ENCODE measurements around the gene MID1.

The MID1 gene

DNA sequence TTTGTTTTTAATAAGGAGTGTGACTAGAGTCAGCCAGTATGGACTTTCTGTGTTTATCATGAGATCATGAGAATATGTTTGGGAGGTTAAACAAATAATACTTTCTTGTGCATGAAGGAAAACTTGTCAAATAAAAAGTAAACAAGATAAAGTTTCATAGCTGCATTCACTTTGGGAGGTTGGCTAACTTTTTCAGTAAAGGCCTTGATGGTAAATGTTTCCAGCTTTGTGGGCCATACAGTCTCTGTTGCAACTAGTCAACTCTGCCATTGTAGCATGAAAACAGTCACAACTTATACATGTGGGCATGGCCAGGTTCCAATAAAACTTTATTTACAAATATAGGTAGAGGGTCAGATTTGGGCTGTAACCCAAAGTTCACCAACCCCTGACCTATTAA, 150.4 kb downstream of the MID1 start:
- Histone ChIP-seq H3K27ac (ENCODE audit: low read depth, low read length) (no peak overlapping the region), H3K4me2 (ENCODE audit: low read depth, low read length, poor library complexity, severe bottlenecking) (no peak overlapping the region), H3K79me2 (ENCODE audit: insufficient read depth, low read length) (no peaks in the 10 kb centered on the region), H3K9me3 (ENCODE audit: insufficient read depth, low read length) (no peaks in the 10 kb centered on the region), H4K20me1 (ENCODE audit: low read depth, low read length) (no peaks in the 10 kb centered on the region), H3K9me2 (replicated peaks; ENCODE audit: insufficient read depth, low read length) (no peaks in the 10 kb centered on the region), H3F3A (ENCODE audit: insufficient read depth) (no peaks in the 10 kb centered on the region), H3K36me3 (ENCODE audit: low read length) (no peaks in the 10 kb centered on the region), H3K4me3 (ENCODE audit: insufficient read depth, low read length, poor library complexity, severe bottlenecking) (no peak overlapping the region), H3K27me3 (ENCODE audit: low read length) (no peaks in the 10 kb centered on the region), H3K9ac (ENCODE audit: low read length) (no peak overlapping the region), H2AFZ (ENCODE audit: low read depth, low read length, severe bottlenecking) (no peak overlapping the region)
- no peak for TF ChIP-seq EZH2phosphoT487 (conservative IDR thresholded peaks at IDR 0.05; ENCODE audit: low read length)
- TF ChIP-seq, protein P1, sequence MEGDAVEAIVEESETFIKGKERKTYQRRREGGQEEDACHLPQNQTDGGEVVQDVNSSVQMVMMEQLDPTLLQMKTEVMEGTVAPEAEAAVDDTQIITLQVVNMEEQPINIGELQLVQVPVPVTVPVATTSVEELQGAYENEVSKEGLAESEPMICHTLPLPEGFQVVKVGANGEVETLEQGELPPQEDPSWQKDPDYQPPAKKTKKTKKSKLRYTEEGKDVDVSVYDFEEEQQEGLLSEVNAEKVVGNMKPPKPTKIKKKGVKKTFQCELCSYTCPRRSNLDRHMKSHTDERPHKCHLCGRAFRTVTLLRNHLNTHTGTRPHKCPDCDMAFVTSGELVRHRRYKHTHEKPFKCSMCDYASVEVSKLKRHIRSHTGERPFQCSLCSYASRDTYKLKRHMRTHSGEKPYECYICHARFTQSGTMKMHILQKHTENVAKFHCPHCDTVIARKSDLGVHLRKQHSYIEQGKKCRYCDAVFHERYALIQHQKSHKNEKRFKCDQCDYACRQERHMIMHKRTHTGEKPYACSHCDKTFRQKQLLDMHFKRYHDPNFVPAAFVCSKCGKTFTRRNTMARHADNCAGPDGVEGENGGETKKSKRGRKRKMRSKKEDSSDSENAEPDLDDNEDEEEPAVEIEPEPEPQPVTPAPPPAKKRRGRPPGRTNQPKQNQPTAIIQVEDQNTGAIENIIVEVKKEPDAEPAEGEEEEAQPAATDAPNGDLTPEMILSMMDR (IDR thresholded peaks at IDR 0.05; ENCODE audit: insufficient read depth, low read length, poor library complexity, severe bottlenecking) = no peak

GRCh38 chrX:10467793-10468192, 152.6 kb downstream of the MID1 start:
- Histone ChIP-seq H3K4me3 (ENCODE audit: insufficient read depth, low read length, poor library complexity, severe bottlenecking) (no peak overlapping the region), H2AFZ (ENCODE audit: low read depth, low read length, severe bottlenecking) (no peak overlapping the region), H3K9me2 (replicated peaks; ENCODE audit: insufficient read depth, low read length) (no peaks in the 10 kb centered on the region), H3K27ac (ENCODE audit: low read depth, low read length) (no peak overlapping the region), H3K36me3 (ENCODE audit: low read length) (no peaks in the 10 kb centered on the region), H4K20me1 (ENCODE audit: low read depth, low read length) (no peaks in the 10 kb centered on the region), H3K27me3 (ENCODE audit: low read length) (no peaks in the 10 kb centered on the region), H3K9me3 (ENCODE audit: insufficient read depth, low read length) (no peaks in the 10 kb centered on the region), H3K79me2 (ENCODE audit: insufficient read depth, low read length) (no peaks in the 10 kb centered on the region), H3K4me2 (ENCODE audit: low read depth, low read length, poor library complexity, severe bottlenecking) (no peak overlapping the region), H3F3A (ENCODE audit: insufficient read depth) (no peaks in the 10 kb centered on the region), H3K9ac (ENCODE audit: low read length) (no peak overlapping the region)
- no peak for TF ChIP-seq EZH2phosphoT487 (conservative IDR thresholded peaks at IDR 0.05; ENCODE audit: low read length)
- TF ChIP-seq, protein P1 (IDR thresholded peaks at IDR 0.05; ENCODE audit: insufficient read depth, low read length, poor library complexity, severe bottlenecking) = no peak

DNA sequence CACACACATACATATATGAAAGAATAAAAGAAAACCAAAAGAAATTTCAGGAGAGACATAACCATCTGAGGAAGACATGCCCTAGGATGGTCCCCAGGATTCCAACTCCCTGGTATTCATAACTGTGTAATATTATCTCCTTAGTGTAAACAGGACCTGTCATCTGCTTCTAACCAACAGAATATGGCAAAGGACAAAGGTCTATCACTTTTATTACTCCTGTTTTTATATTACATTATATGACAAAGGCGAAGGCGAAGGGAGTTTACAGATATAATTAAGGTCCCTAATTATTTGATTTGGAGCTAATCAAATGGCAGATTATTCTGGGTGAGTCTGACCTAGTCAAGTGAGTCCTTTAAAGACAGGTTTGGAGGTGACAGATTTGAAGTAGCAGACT, 155.1 kb downstream of the MID1 start:
- no peak overlapping the region for H3K4me3 ChIP-seq (ENCODE audit: insufficient read depth, low read length, poor library complexity, severe bottlenecking)
- H3K27me3 ChIP-seq (ENCODE audit: low read length) = no peaks in the 10 kb centered on the region
- no peak for TF ChIP-seq EZH2phosphoT487 (conservative IDR thresholded peaks at IDR 0.05; ENCODE audit: low read length)
- TF ChIP-seq, protein P1 (IDR thresholded peaks at IDR 0.05; ENCODE audit: insufficient read depth, low read length, poor library complexity, severe bottlenecking) = no peak

More for the DNA sequence above, 155.1 kb downstream of the MID1 start:
- H2AFZ ChIP-seq (ENCODE audit: low read depth, low read length, severe bottlenecking) = no peak overlapping the region
- H3K9me3 ChIP-seq (ENCODE audit: insufficient read depth, low read length) = no peaks in the 10 kb centered on the region
- H3F3A ChIP-seq (ENCODE audit: insufficient read depth) = no peaks in the 10 kb centered on the region
- H3K9ac ChIP-seq (ENCODE audit: low read length) = no peak overlapping the region
- no peak overlapping the region for H3K4me2 ChIP-seq (ENCODE audit: low read depth, low read length, poor library complexity, severe bottlenecking)
- no peaks in the 10 kb centered on the region for H3K79me2 ChIP-seq (ENCODE audit: insufficient read depth, low read length)
- H4K20me1 ChIP-seq (ENCODE audit: low read depth, low read length) = no peaks in the 10 kb centered on the region
- H3K36me3 ChIP-seq (ENCODE audit: low read length) = no peaks in the 10 kb centered on the region
- H3K9me2 ChIP-seq (replicated peaks; ENCODE audit: insufficient read depth, low read length) = no peaks in the 10 kb centered on the region
- H3K27ac ChIP-seq (ENCODE audit: low read depth, low read length) = no peak overlapping the region

Data from SU-DHL-6 (cell line).